Kidney epithelial cell (primary cell): ENCODE data around the gene TPT1. TPM values are rescaled to one million over a fixed set of nuclear protein-coding genes. Genes with fewer than 3 reads are reported as not detected.
"Not testable (repeated sequence)": the region's sequence is repeated elsewhere in the genome, so short reads cannot be mapped to it uniquely, and the experiment has no call there.

ENCODE experiments used
- DNase-seq: peaks from one replicate; pipeline ENCODE4 v3.0.0-alpha.2; 2010; ENCODE audit warnings: low read depth
- H3K27me3 ChIP-seq: 2 replicates; pipeline ENCODE4 v1.6.0; 2011; ENCODE audit warnings: low read length; ENCODE audit not compliant: control insufficient read depth, insufficient read depth
- H3K36me3 ChIP-seq: 2 replicates; pipeline ENCODE4 v1.5.1; 2011; ENCODE audit warnings: low read length; ENCODE audit not compliant: control insufficient read depth, insufficient read depth
- H3K4me3 ChIP-seq: 2 replicates; pipeline ENCODE4 v1.5.1; 2011; ENCODE audit warnings: low read depth, mild to moderate bottlenecking, control low read depth, low read length
- total RNA-seq: library from RNA; depleted of rRNA; stranded (reverse); fragments of >200 nt; gene quantifications from 2 replicates; pipeline ENCODE4 v1.2.3, GENCODE V29; 2015
- TF ChIP-seq, protein P1 (sequence below): IDR thresholded peaks from 2 replicates; pipeline ENCODE4 v1.5.1; 2011; ENCODE audit warnings: mild to moderate bottlenecking, moderate library complexity, low read length, control low read depth, inconsistent platforms; ENCODE audit not compliant: insufficient read depth, poor library complexity, severe bottlenecking

The TPT1 gene
- total RNA-seq, 1 donor from 2014 or later: 3,236 TPM

DNA sequence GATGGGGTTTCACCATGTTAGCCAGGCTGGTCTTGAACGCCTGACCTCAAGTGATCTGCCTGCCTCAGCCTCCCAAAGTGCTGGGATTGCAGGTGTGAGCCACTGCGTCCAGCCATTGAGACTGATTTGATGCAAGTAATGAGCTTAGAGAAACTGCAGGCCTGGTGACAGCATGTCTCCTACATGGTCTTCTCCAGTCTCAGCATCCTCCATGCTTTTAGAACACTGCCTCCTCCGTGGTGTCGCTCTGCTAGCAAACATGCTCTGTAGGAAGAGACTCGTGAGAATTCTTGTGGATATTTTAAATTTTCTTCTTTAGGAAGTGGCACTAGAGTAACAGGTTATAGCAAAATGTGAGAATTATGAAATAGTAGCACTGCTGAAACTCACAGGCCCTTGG lies 37.1 kb downstream of the TPT1 start:
- no peak overlapping the region for H3K4me3 ChIP-seq
- TF ChIP-seq, protein P1, sequence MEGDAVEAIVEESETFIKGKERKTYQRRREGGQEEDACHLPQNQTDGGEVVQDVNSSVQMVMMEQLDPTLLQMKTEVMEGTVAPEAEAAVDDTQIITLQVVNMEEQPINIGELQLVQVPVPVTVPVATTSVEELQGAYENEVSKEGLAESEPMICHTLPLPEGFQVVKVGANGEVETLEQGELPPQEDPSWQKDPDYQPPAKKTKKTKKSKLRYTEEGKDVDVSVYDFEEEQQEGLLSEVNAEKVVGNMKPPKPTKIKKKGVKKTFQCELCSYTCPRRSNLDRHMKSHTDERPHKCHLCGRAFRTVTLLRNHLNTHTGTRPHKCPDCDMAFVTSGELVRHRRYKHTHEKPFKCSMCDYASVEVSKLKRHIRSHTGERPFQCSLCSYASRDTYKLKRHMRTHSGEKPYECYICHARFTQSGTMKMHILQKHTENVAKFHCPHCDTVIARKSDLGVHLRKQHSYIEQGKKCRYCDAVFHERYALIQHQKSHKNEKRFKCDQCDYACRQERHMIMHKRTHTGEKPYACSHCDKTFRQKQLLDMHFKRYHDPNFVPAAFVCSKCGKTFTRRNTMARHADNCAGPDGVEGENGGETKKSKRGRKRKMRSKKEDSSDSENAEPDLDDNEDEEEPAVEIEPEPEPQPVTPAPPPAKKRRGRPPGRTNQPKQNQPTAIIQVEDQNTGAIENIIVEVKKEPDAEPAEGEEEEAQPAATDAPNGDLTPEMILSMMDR: no peak
- H3K27me3 ChIP-seq: no peaks in the 10 kb centered on the region
- no peak for DNase-seq
- H3K36me3 ChIP-seq: no peaks in the 10 kb centered on the region

DNA sequence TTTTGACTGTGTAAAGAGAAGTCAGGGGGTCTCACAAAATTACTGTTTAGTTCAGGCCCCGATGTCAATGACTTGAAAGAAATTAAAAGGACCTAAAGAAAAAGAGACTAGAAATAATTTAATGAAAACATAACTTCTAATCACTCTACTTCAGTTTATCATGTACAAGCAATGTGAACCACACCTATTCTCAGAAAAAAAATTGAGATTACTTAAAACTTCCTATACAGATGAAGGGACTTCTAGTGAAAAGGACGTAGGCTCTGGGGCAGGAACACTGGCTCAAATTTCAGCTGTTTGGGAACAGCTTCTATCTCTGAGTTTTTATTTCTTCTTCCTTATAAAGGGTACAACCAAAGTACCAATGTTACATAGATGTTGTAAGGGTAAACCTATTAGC lies 38.0 kb downstream of the TPT1 start:
- H3K36me3 ChIP-seq: no peaks in the 10 kb centered on the region
- TF ChIP-seq, protein P1: no peak
- no peak for DNase-seq
- H3K4me3 ChIP-seq: no peak overlapping the region
- H3K27me3 ChIP-seq: no peaks in the 10 kb centered on the region

DNA sequence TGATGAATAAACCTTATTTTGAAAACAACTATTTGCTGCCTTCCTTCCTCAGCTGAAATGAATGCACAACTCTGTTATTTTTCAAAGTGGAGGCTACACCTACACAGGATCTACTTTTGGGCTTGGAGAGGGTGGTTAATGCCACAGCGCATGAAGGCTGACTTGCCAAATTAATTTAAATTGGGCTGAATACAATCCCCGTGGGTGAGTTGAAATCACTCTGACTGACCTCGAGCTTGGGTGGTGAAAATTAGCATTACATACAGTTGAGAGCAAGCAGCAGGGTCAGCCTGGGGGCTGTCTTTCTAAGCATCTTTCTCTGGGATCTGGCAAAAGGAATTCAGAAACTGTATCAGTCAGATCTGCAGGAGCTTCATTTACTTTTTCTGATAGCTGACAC lies 38.5 kb downstream of the TPT1 start:
- Histone ChIP-seq H3K36me3 (no peaks in the 10 kb centered on the region), H3K4me3 (no peak overlapping the region), H3K27me3 (no peaks in the 10 kb centered on the region)
- DNase-seq: no peak
- TF ChIP-seq, protein P1: no peak

DNA sequence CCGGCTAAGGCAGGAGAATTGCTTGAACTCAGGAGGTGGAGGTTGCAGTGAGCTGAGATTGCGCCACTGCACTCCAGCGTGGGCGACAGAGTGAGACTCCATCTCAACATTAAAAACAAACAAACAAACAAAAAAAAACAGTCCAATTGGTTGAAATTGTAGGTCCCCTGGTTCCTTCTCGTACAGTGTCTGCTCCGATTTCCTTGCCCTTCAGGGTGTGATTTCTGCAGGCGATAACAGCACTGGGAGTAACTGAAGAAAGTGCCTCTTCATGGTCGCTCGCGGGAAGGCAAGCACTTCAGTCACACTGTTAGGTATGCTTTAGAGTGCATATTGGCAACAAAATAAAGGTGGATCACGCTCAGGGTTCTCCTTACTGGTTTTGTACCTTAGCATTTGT lies 39.7 kb downstream of the TPT1 start:
- no peak for DNase-seq
- TF ChIP-seq, protein P1: no peak
- no peaks in the 10 kb centered on the region for H3K36me3 ChIP-seq
- H3K27me3 ChIP-seq: no peaks in the 10 kb centered on the region
- no peak overlapping the region for H3K4me3 ChIP-seq

DNA sequence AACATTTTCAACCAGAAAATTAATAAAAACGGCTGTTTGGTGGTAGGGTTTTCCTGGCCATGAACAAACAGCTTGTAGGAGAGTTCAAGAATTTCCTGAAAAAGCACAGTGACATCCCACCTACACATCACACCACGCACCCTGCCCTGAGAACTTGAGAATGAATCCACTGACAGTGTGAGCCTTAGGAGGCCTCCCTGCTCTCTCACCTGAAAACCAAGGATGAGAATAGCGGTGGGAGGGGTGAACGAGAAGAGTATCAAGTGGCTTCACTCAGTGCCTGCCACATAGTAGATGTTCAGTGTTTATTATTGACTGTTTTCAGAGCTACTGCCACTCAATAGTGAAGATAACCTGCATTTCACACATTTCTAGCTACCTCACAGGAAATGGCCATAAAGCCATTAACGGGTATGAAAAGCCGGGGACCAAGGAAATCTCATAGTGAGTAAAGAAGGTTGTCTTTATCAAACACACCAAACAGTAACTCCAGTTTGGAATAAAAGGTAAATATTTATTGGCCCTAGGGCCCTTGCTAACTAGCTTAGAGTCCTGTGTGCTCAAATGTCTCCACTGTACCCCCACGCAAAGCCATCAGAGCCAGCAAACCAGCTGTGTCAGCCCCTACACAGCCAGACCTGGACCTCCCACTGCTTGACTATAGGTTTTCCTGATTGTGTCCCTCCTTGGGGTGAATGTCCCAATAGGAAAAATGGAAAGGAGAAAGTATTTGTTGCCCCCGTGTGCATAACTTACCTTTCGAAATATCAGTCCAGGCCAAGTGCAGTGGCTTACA lies 40.6 kb downstream of the TPT1 start:
- Histone ChIP-seq H3K36me3 (no peaks in the 10 kb centered on the region), H3K27me3 (no peaks in the 10 kb centered on the region), H3K4me3 (no peak overlapping the region)
- TF ChIP-seq, protein P1: no peak
- no peak for DNase-seq

DNA sequence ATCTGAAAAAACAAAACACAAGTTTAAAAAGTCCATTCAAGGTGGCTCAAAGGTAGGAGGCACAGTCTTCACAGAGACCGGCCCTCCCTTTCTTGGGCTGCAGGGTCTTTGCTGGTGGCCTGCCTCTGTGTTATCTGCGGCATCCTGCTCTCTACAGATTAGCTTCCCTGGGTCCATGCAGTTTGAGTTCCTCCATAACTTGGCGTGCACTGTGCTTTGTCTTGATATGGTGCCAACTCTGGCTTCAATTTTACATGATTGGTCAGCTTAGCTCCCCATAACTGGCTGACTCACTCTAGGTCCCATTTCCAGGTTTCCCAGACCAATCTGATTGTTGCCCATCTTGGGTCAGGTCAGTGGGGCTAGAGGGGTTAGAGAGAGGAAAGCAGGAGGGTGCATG lies 41.8 kb downstream of the TPT1 start:
- H3K36me3 ChIP-seq: no peaks in the 10 kb centered on the region
- TF ChIP-seq, protein P1: no peak
- H3K4me3 ChIP-seq: no peak overlapping the region
- H3K27me3 ChIP-seq: no peaks in the 10 kb centered on the region
- DNase-seq: no peak

DNA sequence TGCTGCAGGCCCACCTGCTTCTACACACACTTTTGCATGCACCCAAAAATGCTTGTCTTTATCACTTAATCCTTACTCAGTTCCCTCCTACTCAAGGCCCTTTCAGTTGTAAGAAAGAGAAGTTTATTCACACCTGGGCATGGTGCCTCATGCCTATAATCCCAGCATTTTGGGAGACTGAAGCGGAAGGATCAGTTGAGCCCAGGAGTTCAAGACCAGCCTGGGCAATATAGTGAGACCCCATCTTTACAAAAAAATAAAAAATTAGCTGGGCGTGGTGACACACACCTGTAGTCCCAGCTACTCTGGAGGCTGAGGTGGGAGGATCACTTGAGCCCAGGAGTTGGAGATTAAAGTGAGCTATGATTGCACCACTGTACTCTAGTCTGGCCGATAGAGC lies 42.4 kb downstream of the TPT1 start:
- not testable (repeated sequence) for DNase-seq, H3K4me3 ChIP-seq, H3K27me3 ChIP-seq, H3K36me3 ChIP-seq
